ENCODE measurements around the gene AMIGO3.

DNA sequence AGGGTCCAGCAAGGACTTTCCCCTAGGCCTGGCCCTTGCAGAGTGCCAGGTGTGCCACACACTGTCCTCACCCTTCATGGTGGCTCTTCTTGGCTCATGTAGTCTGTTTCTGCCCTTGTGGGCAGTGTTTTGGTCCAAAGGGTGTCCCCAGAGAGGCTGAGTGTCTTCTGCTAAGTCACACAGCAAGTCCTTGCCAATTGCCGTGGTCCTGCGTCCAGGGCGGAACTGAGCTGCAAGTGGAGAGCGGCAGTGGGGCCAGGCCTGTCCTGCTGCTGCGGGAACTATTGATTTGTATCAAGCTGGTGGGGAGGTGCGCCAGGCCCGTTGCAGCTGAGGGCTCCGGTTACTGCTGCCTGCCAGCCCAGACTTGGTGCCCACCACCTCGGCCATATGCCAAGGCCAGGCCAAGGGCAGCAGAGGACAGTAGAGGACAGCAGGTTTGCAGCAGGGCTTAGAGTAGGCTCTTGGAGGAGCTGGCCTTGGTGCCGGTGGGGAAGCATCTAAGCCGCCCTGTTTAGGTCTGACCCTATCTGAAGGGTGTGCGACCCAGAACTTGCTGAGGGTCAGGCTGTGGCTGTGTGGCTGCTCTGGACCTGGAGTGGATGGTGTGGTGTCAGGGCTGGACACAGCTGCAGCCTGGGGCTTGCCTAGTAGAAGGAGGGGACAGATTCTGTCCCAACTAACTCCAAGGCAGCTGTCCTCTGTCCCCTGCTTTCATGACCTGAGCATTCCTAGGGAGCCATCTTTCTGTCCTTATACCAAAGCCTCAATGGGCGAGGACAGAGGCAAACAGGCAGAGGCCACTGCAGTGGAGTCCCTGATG, 4.5 kb downstream of the AMIGO3 start:
- no peak for TF ChIP-seq TEAD4 (IDR thresholded peaks at IDR 0.05)
- no peak for TF ChIP-seq CEBPB (IDR thresholded peaks at IDR 0.05)
- no peak for TF ChIP-seq EGR1 (IDR thresholded peaks at IDR 0.05)
- no peak for TF ChIP-seq EP300 (IDR thresholded peaks at IDR 0.05; ENCODE audit: borderline replicate concordance)
- no peak for TF ChIP-seq TAF1 (IDR thresholded peaks at IDR 0.05; ENCODE audit: low read depth)
- TF ChIP-seq NFIC (IDR thresholded peaks at IDR 0.05): no peak
- no peak for TF ChIP-seq CREB1 (IDR thresholded peaks at IDR 0.05; ENCODE audit: low read depth)

All from Ishikawa (cell line).